ENCODE measurements around the gene ZCCHC3. TPM values are rescaled to one million over a fixed set of nuclear protein-coding genes. Genes with fewer than 3 reads are reported as not detected.

The ZCCHC3 gene
- total RNA-seq, 1 donor: 11.6 TPM

DNA sequence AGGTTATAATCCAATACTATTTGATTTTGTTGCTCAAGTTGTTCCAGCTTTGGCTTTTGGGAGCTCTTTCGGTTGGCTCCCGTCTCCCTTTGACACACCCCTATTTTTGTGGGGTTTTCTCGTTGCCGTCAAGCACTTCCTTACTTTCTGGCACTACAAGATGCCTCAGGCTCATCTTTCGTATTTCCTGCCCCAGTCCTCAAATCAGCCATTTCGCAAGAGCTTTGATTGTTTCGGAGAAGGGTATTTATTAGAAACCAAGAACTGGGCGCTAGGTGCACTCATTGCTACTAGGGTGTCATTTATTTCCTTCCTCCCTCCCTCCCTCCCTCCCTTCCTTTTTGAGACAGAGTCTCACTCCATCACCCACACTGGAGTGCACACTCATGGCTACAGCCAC is 14.7 kb downstream of the ZCCHC3 start:
- H3K4me3 ChIP-seq (ENCODE audit: low read depth, low read length): no peak overlapping the region
- TF ChIP-seq, protein P1, sequence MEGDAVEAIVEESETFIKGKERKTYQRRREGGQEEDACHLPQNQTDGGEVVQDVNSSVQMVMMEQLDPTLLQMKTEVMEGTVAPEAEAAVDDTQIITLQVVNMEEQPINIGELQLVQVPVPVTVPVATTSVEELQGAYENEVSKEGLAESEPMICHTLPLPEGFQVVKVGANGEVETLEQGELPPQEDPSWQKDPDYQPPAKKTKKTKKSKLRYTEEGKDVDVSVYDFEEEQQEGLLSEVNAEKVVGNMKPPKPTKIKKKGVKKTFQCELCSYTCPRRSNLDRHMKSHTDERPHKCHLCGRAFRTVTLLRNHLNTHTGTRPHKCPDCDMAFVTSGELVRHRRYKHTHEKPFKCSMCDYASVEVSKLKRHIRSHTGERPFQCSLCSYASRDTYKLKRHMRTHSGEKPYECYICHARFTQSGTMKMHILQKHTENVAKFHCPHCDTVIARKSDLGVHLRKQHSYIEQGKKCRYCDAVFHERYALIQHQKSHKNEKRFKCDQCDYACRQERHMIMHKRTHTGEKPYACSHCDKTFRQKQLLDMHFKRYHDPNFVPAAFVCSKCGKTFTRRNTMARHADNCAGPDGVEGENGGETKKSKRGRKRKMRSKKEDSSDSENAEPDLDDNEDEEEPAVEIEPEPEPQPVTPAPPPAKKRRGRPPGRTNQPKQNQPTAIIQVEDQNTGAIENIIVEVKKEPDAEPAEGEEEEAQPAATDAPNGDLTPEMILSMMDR (IDR thresholded peaks at IDR 0.05; ENCODE audit: insufficient read depth, low read length): no peak
- DNase-seq (ENCODE audit: low read depth): no peak

DNA sequence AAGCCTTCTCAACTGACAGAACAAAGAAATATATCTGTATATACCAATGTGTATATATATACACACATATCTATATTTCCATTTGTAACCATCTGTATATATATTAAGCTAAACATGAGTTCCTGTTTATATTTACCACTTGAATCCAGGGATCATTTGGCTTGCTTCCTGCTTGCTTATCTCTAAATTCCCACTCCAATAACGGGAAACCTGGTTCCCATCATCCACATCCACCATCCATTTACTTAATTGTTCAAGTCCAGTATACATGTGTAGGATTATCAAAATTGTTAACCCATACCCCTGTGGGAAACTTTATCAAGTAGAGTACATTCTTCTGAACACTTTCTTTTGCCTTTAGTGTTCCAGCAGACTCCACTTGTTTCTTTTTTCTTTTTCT is 15.5 kb downstream of the ZCCHC3 start:
- no peak overlapping the region for H3K4me3 ChIP-seq (ENCODE audit: low read depth, low read length)
- TF ChIP-seq, protein P1 (IDR thresholded peaks at IDR 0.05; ENCODE audit: insufficient read depth, low read length): no peak
- DNase-seq (ENCODE audit: low read depth): no peak

DNA sequence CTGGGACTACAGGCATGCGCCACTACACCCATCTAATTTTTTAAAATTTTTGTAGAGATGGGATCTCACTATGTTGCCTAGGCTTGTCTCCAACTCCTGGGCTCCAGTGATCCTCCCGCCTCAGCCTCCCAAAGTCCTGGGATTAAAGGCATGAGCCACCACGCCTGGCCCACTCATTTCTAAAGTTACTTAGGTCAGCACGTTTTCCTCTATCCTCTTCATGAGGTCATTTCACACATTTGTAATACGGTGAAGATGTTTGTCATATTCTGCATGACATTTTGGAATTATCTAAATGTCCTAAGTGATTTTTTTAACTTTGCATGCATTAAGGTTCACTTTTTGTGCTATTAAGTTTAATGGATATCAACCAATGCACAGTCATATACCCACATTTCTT is 16.0 kb downstream of the ZCCHC3 start:
- no peak overlapping the region for H3K4me3 ChIP-seq (ENCODE audit: low read depth, low read length)
- DNase-seq (ENCODE audit: low read depth): no peak
- TF ChIP-seq, protein P1 (IDR thresholded peaks at IDR 0.05; ENCODE audit: insufficient read depth, low read length): no peak

DNA sequence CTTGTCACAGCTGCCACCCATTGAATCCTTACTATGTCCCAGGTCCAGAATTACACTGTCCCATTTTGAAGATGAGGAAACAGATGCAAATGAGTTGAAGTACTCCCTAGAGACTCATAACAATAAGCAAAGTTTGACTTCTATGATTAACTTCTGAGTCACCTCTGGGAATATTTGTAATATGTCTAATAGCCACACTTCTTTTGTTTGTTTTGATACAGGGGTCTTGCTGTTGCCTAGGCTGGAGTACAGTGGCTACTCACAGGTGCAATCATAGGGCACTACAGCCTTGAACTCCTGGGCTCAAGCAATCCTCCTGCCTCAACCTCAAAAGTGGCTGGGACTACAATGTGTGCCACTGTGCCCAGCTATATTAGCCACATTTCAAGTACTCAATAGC is 16.6 kb downstream of the ZCCHC3 start:
- TF ChIP-seq, protein P1 (IDR thresholded peaks at IDR 0.05; ENCODE audit: insufficient read depth, low read length): no peak
- no peak overlapping the region for H3K4me3 ChIP-seq (ENCODE audit: low read depth, low read length)
- peak; percentile 37 for DNase-seq (ENCODE audit: low read depth)

DNA sequence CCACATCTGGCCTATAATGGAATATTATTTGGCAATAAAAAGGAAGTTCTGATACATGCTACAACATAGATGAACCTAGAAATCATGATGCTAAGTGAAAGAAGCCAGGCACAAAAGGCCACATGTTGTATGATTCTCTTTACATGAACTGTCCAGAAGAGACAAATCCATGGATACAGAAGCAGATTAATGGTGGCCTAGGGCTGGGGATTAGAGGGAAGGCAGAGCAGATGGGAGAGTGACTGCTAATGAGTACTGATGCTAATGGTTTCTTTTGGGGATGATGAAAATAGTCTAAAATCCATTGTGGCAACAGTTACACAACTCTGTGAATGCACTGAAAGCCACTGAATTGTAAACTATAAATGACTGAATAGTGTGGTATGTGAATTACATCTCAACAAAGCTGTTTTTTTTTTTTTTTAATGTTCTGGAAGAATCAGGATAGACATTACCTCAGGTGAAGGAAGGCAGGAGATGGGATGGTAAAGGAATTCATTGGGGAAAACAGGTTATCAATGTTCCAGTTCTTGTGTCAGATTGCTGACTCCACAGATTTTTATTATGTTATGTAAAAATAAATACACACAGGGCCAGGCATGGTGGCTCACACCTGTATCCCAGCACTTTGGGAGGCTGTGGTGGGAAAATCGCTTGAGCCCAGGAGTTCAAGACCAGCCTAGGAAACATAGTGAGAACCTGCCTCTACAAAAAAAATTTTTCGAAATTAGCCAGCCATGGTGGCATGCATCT is 19.1 kb downstream of the ZCCHC3 start:
- DNase-seq (ENCODE audit: low read depth): no peak
- H3K4me3 ChIP-seq (ENCODE audit: low read depth, low read length): no peak overlapping the region
- TF ChIP-seq, protein P1 (IDR thresholded peaks at IDR 0.05; ENCODE audit: insufficient read depth, low read length): no peak

DNA sequence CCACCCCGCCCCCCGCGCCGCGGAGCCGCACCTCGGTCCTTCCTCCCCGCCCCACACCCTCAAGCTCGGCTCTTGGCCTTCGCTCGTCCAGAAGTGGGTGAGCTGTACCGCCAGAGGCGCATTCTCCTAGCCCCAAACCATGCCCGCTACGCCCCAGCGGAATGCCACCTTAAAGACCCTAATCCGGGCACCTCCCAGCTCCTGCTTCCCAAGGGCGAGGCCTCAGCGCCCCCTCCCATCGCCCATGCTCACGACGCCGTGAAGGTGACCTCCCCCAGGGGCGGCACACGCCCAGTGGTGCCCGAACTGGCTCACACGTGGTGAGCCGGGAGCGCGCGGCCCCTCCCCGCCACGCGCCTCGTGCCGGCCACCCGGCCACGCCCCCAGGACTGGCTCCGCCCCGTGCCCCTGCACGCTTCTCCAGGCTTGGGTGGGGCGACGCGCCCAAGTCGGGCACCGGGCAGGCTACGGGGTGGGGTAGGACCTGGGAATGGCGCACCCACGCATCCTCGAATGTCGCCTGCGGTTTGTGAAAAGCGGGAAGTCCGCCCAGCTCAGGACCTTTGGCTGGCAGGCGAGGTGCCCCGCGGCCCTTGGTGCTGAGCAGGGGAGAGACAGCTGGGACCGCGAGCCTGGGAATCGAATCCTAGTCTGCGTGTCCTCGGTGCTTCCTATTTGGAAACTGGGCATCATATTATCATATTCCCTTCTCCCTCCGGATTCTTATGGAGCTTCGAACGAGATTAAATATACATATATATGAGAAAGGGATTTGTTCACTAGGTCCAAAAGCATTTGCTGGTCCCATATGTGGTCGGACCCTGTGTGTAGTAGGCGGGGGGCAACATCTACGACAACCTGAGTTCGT is 27.0 kb downstream of the ZCCHC3 start:
- TF ChIP-seq, protein P1 (IDR thresholded peaks at IDR 0.05; ENCODE audit: insufficient read depth, low read length): peak; percentile 63
- peak; percentile 72 for DNase-seq (ENCODE audit: low read depth)
- H3K4me3 ChIP-seq (ENCODE audit: low read depth, low read length): peak overlapping the region; percentile 89
